K562 (cell line): ENCODE measurements around the gene PHACTR2. TPM values are rescaled to one million over a fixed set of nuclear protein-coding genes. Genes with fewer than 3 reads are reported as not detected.

Experiments used
- CREB3L1 ChIP-seq: fragments of 450-650 bp; IDR thresholded peaks from 2 replicates; pipeline ENCODE4 v1.6.1; 2014; ENCODE audit warnings: low read depth, mild to moderate bottlenecking, moderate library complexity, borderline replicate concordance
- CREM ChIP-seq: IDR thresholded peaks from 2 replicates; pipeline ENCODE4 v1.6.1; 2014; ENCODE audit warnings: antibody characterized with exemption, low read depth
- FOXJ3 ChIP-seq: sonication (generic); formaldehyde crosslinking; IDR thresholded peaks from 2 replicates; pipeline ENCODE4 v1.4.0; 2020; ENCODE audit warnings: mild to moderate bottlenecking, missing genetic modification reagents
- IRF9 ChIP-seq: fragments of 450-650 bp; IDR thresholded peaks from 2 replicates; pipeline ENCODE4 v1.6.1; 2016; ENCODE audit warnings: missing biosample characterization, missing genetic modification characterization
- MLX ChIP-seq, 2 experiments: fragments of 450-650 bp in 1 of 2; sonication (generic) in 1 of 2; formaldehyde crosslinking; conservative IDR thresholded peaks; 2 replicates each; pipeline versions ENCODE4 v1.4.0 to v1.8.1; 2020 to 2022; ENCODE audit warnings: mild to moderate bottlenecking in 1 of 2, missing genetic modification reagents in 1 of 2
- NCOA1 ChIP-seq: fragments of 450-650 bp; IDR thresholded peaks from 2 replicates; pipeline ENCODE4 v1.6.1; 2016; ENCODE audit warnings: low read depth
- NCOR1 ChIP-seq: fragments of 450-650 bp; IDR thresholded peaks from 2 replicates; pipeline ENCODE4 v1.6.1; 2016; ENCODE audit warnings: mild to moderate bottlenecking, moderate library complexity
- NR2C2 ChIP-seq, 2 experiments: fragments of 200-800 bp in 1 of 2; sonication (Bioruptor generic) in 1 of 2; sonication (generic) in 1 of 2; formaldehyde crosslinking in 1 of 2; IDR thresholded peaks; 2 replicates each; pipeline versions ENCODE4 v1.6.1 to v1.8.0; 2016 to 2022; ENCODE audit warnings: mild to moderate bottlenecking in 1 of 2, missing compliant biosample characterization in 1 of 2, missing genetic modification characterization in 1 of 2, missing genetic modification reagents in 1 of 2
- RHOXF2B ChIP-seq: fragments of 250-450 bp; sonication (Bioruptor Pico); conservative IDR thresholded peaks from 2 replicates; pipeline ENCODE4 v1.5.1; 2021
- SNIP1 ChIP-seq: fragments of 450-650 bp; IDR thresholded peaks from 2 replicates; pipeline ENCODE4 v1.7.1; 2017; ENCODE audit warnings: low read depth, mild to moderate bottlenecking
- TFE3 ChIP-seq: fragments of 450-650 bp; formaldehyde crosslinking; IDR thresholded peaks from 2 replicates; pipeline ENCODE4 v1.4.0; 2020; ENCODE audit warnings: mild to moderate bottlenecking, mixed read lengths
- TRIM25 ChIP-seq: fragments of 450-650 bp; IDR thresholded peaks from 2 replicates; pipeline ENCODE4 v1.7.0; 2016; ENCODE audit warnings: borderline replicate concordance
- ZNF165 ChIP-seq: fragments of 250-450 bp; sonication (Bioruptor Pico); IDR thresholded peaks from 2 replicates; pipeline ENCODE4 v1.4.0; 2020; ENCODE audit warnings: borderline replicate concordance
- ZNF592 ChIP-seq: fragments of 450-650 bp; IDR thresholded peaks from 2 replicates; pipeline ENCODE4 v1.6.1; 2017; ENCODE audit warnings: antibody characterized with exemption, mild to moderate bottlenecking
- polyA plus RNA-seq, 8 experiments: library from polyadenylated mRNA; depleted of rRNA in 4 of 8; stranded (reverse) in 5 of 8; unstranded in 3 of 8; fragments of >200 nt; fragmentation: Nextera tagmentation in 2 of 8; fragmentation: Illumina TruSeq in 1 of 8; extraction: Ambion mirVana in 2 of 8; extraction: Trizol in 1 of 8; gene quantifications; 2 replicates each; pipeline versions ENCODE4 v1.2.1 to v1.2.3, GENCODE V29; 2011 to 2014; ENCODE audit warnings: inconsistent platforms in 1 of 8, missing spikeins in 1 of 8
- total RNA-seq, 7 experiments: library from RNA; depleted of rRNA in 6 of 7; stranded (reverse); fragments of >200 nt in 6 of 7; fragmentation: Illumina TruSeq in 2 of 7; extraction: Trizol in 2 of 7; gene quantifications; 2 replicates each; pipeline versions ENCODE4 v1.2.1 to v1.2.3, GENCODE V29; 2011 to 2021; ENCODE audit warnings: low replicate concordance in 1 of 7

Gene PHACTR2
- total and polyA plus RNA-seq, 9 of the 15 experiments (the other 6 are each of a cell fraction or from before 2014, with no cell fraction given): 5.3 to 52.5 (median 22.9) TPM

GRCh38 chr6:143806282-143807102, 128.7 kb downstream of the PHACTR2 start (continued):
- TF ChIP-seq TFE3 (CRISPR knock-in tag): no peak
- no peak for TF ChIP-seq RHOXF2B
- TF ChIP-seq CREB3L1: no peak
- TF ChIP-seq NR2C2 (CRISPR knock-in tag; IDR thresholded peaks at IDR 0.05): no peak
- peak; percentile 70; the same call in 1 of the 2 replicates for TF ChIP-seq NR2C2 (tag; IDR thresholded peaks at IDR 0.05)
- TF ChIP-seq NCOR1: peak; percentile 83
- TF ChIP-seq IRF9: peak; percentile 61; the same call in 1 of the 2 replicates
- TF ChIP-seq ZNF165 (CRISPR knock-in tag): peak; percentile 88; the same call in 1 of the 2 replicates
- TF ChIP-seq TRIM25: no peak
- peak; percentile 74; the same call in 1 of the 2 replicates for TF ChIP-seq NCOA1
- TF ChIP-seq SNIP1: no peak
- TF ChIP-seq FOXJ3 (CRISPR knock-in tag): no peak
- peak; percentile 98 for TF ChIP-seq ZNF592
- peak; percentile 85 for TF ChIP-seq CREM
- no peak for TF ChIP-seq MLX (CRISPR knock-in tag; conservative IDR thresholded peaks at IDR 0.05)
